T-helper 17 cell (primary cell): ENCODE results near the gene SRRM1. TPM values are rescaled to one million over a fixed set of nuclear protein-coding genes. Genes with fewer than 3 reads are reported as not detected.

ENCODE experiments used
- ATAC-seq: fragments of 150-1000 bp; cut with Tn5 transposase; 2 replicates; pipeline ENCODE4 v1.10.0; 2021; ENCODE audit warnings: mild to moderate bottlenecking, moderate library complexity
- DNase-seq, 3 donors: peaks; one replicate each; pipeline versions ENCODE4 v3.0.0 to v3.0.0-alpha.2; 2020 to 2021
- H3K9me3 ChIP-seq: one replicate; pipeline ENCODE4 v1.7.0; 2013; ENCODE audit warnings: low read length, mild to moderate bottlenecking; ENCODE audit not compliant: control insufficient read depth, poor library complexity, severe bottlenecking
- H3K27ac Mint-ChIP-seq: one replicate; pipeline ENCODE4 v1.8.0; 2022; ENCODE audit warnings: mild to moderate bottlenecking, moderate library complexity, mixed read lengths
- H3K27me3 Mint-ChIP-seq: one replicate; pipeline ENCODE4 v1.8.0; 2022; ENCODE audit warnings: mixed read lengths
- H3K36me3 Mint-ChIP-seq: one replicate; pipeline ENCODE4 v1.8.0; 2022; ENCODE audit warnings: low read depth, mixed read lengths
- H3K4me1 Mint-ChIP-seq: one replicate; pipeline ENCODE4 v1.8.0; 2022; ENCODE audit warnings: mild to moderate bottlenecking, mixed read lengths
- H3K4me3 Mint-ChIP-seq: one replicate; pipeline ENCODE4 v1.8.0; 2022; ENCODE audit warnings: mild to moderate bottlenecking, moderate library complexity, mixed read lengths
- total RNA-seq, 4 donors: library from RNA in 2 of 4; stranded (reverse) in 2 of 4; gene quantifications; one replicate each; pipeline ENCODE4 v1.2.3 and lab custom pipeline; 2022 to 2026

SRRM1 gene
- total RNA-seq, 2 donors from 2014 or later: 289 to 319 TPM

GRCh38 chr1:24622218-24622617 is 20.9 kb upstream of the SRRM1 start:
- H3K27me3 Mint-ChIP-seq: peaks cover 61% of the 10 kb centered on the region
- no peak overlapping the region for H3K27ac Mint-ChIP-seq
- H3K4me1 Mint-ChIP-seq: peaks cover 6% of the 10 kb centered on the region
- no peak for DNase-seq
- H3K4me3 Mint-ChIP-seq: no peak overlapping the region
- H3K9me3 ChIP-seq: no peaks in the 10 kb centered on the region
- H3K36me3 Mint-ChIP-seq: peaks cover 12% of the 10 kb centered on the region
- no peak for ATAC-seq

- Mint-ChIP-seq H3K4me1 (peaks cover 3% of the 10 kb centered on the region), H3K27ac (no peak overlapping the region), H3K4me3 (no peak overlapping the region), H3K27me3 (peaks cover 28% of the 10 kb centered on the region), H3K36me3 (no peaks in the 10 kb centered on the region)
- no peak for ATAC-seq
- no peak for DNase-seq
- H3K9me3 ChIP-seq: no peaks in the 10 kb centered on the region
Observed at GRCh38 chr1:24632832-24633175, 10.3 kb upstream of the SRRM1 start.

- no peak overlapping the region for H3K27ac Mint-ChIP-seq
- DNase-seq (no peak), ATAC-seq (peak; percentile 88)
- H3K4me3 Mint-ChIP-seq: no peak overlapping the region
- peaks cover 7% of the 10 kb centered on the region for H3K4me1 Mint-ChIP-seq
- peaks cover 20% of the 10 kb centered on the region for H3K27me3 Mint-ChIP-seq
- no peaks in the 10 kb centered on the region for H3K36me3 Mint-ChIP-seq
- no peaks in the 10 kb centered on the region for H3K9me3 ChIP-seq
Observed at GRCh38 chr1:24635195-24635843, 7.8 kb upstream of the SRRM1 start.

GRCh38 chr1:24636661-24637357 is 6.3 kb upstream of the SRRM1 start:
- no peaks in the 10 kb centered on the region for H3K36me3 Mint-ChIP-seq
- ATAC-seq (no peak), DNase-seq (no peak)
- H3K4me3 Mint-ChIP-seq: no peak overlapping the region
- H3K4me1 Mint-ChIP-seq: peaks cover 14% of the 10 kb centered on the region
- no peak overlapping the region for H3K27ac Mint-ChIP-seq
- H3K9me3 ChIP-seq: no peaks in the 10 kb centered on the region
- peaks cover 12% of the 10 kb centered on the region for H3K27me3 Mint-ChIP-seq

- no peak for ATAC-seq
- H3K36me3 Mint-ChIP-seq: no peaks in the 10 kb centered on the region
- DNase-seq: no peak
- no peak overlapping the region for H3K4me3 Mint-ChIP-seq
- H3K4me1 Mint-ChIP-seq: peaks cover 19% of the 10 kb centered on the region
- H3K27ac Mint-ChIP-seq: no peak overlapping the region
- H3K27me3 Mint-ChIP-seq: no peaks in the 10 kb centered on the region
- no peaks in the 10 kb centered on the region for H3K9me3 ChIP-seq
Observed at GRCh38 chr1:24639094-24639493, 4.0 kb upstream of the SRRM1 start.

- H3K36me3 Mint-ChIP-seq: no peaks in the 10 kb centered on the region
- H3K4me3 Mint-ChIP-seq: no peak overlapping the region
- H3K27me3 Mint-ChIP-seq: no peaks in the 10 kb centered on the region
- no peaks in the 10 kb centered on the region for H3K9me3 ChIP-seq
- H3K27ac Mint-ChIP-seq: peak overlapping the region; percentile 99
- no peak for DNase-seq
- ATAC-seq: no peak
- peaks cover 24% of the 10 kb centered on the region for H3K4me1 Mint-ChIP-seq
Observed at GRCh38 chr1:24639881-24640280, 3.2 kb upstream of the SRRM1 start.

GRCh38 chr1:24640288-24640687 is 2.8 kb upstream of the SRRM1 start:
- no peaks in the 10 kb centered on the region for H3K9me3 ChIP-seq
- H3K4me3 Mint-ChIP-seq: peak overlapping the region; percentile 96
- DNase-seq (no peak), ATAC-seq (no peak)
- H3K36me3 Mint-ChIP-seq: no peaks in the 10 kb centered on the region
- no peaks in the 10 kb centered on the region for H3K27me3 Mint-ChIP-seq
- peak overlapping the region; percentile 99 for H3K27ac Mint-ChIP-seq
- H3K4me1 Mint-ChIP-seq: peaks cover 26% of the 10 kb centered on the region

GRCh38 chr1:24641646-24642151 is 1.4 kb upstream of the SRRM1 start:
- Mint-ChIP-seq H3K36me3 (no peaks in the 10 kb centered on the region), H3K4me1 (peaks cover 33% of the 10 kb centered on the region), H3K27ac (peak overlapping the region; percentile 99), H3K27me3 (no peaks in the 10 kb centered on the region), H3K4me3 (peak overlapping the region; percentile 96)
- no peak for DNase-seq
- no peaks in the 10 kb centered on the region for H3K9me3 ChIP-seq
- ATAC-seq: no peak

GRCh38 chr1:24643363-24644099 is 429 bp downstream of the SRRM1 start:
- peaks cover 36% of the 10 kb centered on the region for H3K4me1 Mint-ChIP-seq
- no peaks in the 10 kb centered on the region for H3K36me3 Mint-ChIP-seq
- no peaks in the 10 kb centered on the region for H3K27me3 Mint-ChIP-seq

GRCh38 chr1:24644100-24644384 is 940 bp downstream of the SRRM1 start:
- no peaks in the 10 kb centered on the region for H3K9me3 ChIP-seq
- Mint-ChIP-seq H3K4me1 (peaks cover 36% of the 10 kb centered on the region), H3K36me3 (no peaks in the 10 kb centered on the region), H3K27me3 (no peaks in the 10 kb centered on the region), H3K27ac (peak overlapping the region; percentile 99), H3K4me3 (peak overlapping the region; percentile 96)
- DNase-seq (no peak), ATAC-seq (no peak)

More at GRCh38 chr1:24643363-24644099, 429 bp downstream of the SRRM1 start:
- Mint-ChIP-seq H3K27ac (peak overlapping the region; percentile 99), H3K4me3 (peak overlapping the region; percentile 96)
- H3K9me3 ChIP-seq: no peaks in the 10 kb centered on the region
- peak; percentile 9 for ATAC-seq
- DNase-seq: peak in 1 of 3 donors; percentile 44

GRCh38 chr1:24648919-24649318 is 5.8 kb downstream of the SRRM1 start:
- Mint-ChIP-seq H3K36me3 (peaks cover 13% of the 10 kb centered on the region), H3K4me1 (peaks cover 38% of the 10 kb centered on the region), H3K4me3 (peak overlapping the region; percentile 41), H3K27me3 (no peaks in the 10 kb centered on the region), H3K27ac (peak overlapping the region; percentile 59)
- ATAC-seq (no peak), DNase-seq (no peak)
- H3K9me3 ChIP-seq: no peaks in the 10 kb centered on the region

GRCh38 chr1:24652382-24652781 is 9.3 kb downstream of the SRRM1 start:
- DNase-seq: no peak
- ATAC-seq: no peak
- H3K4me3 Mint-ChIP-seq: no peak overlapping the region
- peaks cover 20% of the 10 kb centered on the region for H3K36me3 Mint-ChIP-seq
- peak overlapping the region; percentile 19 for H3K27ac Mint-ChIP-seq
- H3K27me3 Mint-ChIP-seq: no peaks in the 10 kb centered on the region
- no peaks in the 10 kb centered on the region for H3K9me3 ChIP-seq
- peaks cover 24% of the 10 kb centered on the region for H3K4me1 Mint-ChIP-seq

GRCh38 chr1:24654010-24654409 is 10.9 kb downstream of the SRRM1 start:
- peaks cover 20% of the 10 kb centered on the region for H3K36me3 Mint-ChIP-seq
- DNase-seq (no peak), ATAC-seq (no peak)
- peaks cover 28% of the 10 kb centered on the region for H3K4me1 Mint-ChIP-seq
- H3K4me3 Mint-ChIP-seq: no peak overlapping the region
- no peak overlapping the region for H3K27ac Mint-ChIP-seq
- H3K27me3 Mint-ChIP-seq: no peaks in the 10 kb centered on the region
- no peaks in the 10 kb centered on the region for H3K9me3 ChIP-seq
